HL-60 (cell line): ENCODE data around the gene SLC22A4.

Experiments
- DNase-seq, 2 experiments: peaks; one replicate each; pipeline ENCODE4 v3.0.0-alpha.2; 2010 to 2020; ENCODE audit warnings: low read depth in 1 of 2, low spot score in 1 of 2
- H3K27ac ChIP-seq: fragments of 250-450 bp; sonication (Bioruptor Pico); replicated peaks from 2 replicates; pipeline ENCODE4 v1.5.1; 2020; ENCODE audit warnings: mild to moderate bottlenecking, moderate library complexity
- H3K27me3 ChIP-seq: fragments of 250-450 bp; sonication (Bioruptor Pico); 2 replicates; pipeline ENCODE4 v1.5.1; 2021; ENCODE audit warnings: mild to moderate bottlenecking, moderate library complexity; ENCODE audit not compliant: insufficient read depth, poor library complexity, severe bottlenecking
- H3K4me3 ChIP-seq: replicated peaks from 2 replicates; pipeline ENCODE4 v1.5.1; 2011; ENCODE audit warnings: mild to moderate bottlenecking, control low read depth, low read length; ENCODE audit not compliant: insufficient read depth
- CTCF ChIP-seq: IDR thresholded peaks from one replicate; pipeline ENCODE4 v1.5.1; 2011; ENCODE audit warnings: low read length, control low read depth, inconsistent platforms; ENCODE audit not compliant: insufficient read depth
- GABPA ChIP-seq: IDR thresholded peaks from 2 replicates; pipeline ENCODE4 v1.6.1; 2012; ENCODE audit warnings: low read depth
- POLR2AphosphoS5 ChIP-seq: IDR thresholded peaks from 2 replicates; pipeline ENCODE4 v1.6.1; 2012; ENCODE audit warnings: low read depth
- REST ChIP-seq: IDR thresholded peaks from 2 replicates; pipeline ENCODE4 v1.6.1; 2012; ENCODE audit warnings: low read depth; ENCODE audit not compliant: insufficient replicate concordance
- SPI1 ChIP-seq: IDR thresholded peaks from 2 replicates; pipeline ENCODE4 v1.6.1; 2012; ENCODE audit warnings: low read depth, mild to moderate bottlenecking, borderline replicate concordance

SLC22A4 gene

GRCh38 chr5:132250547-132250946, 43.6 kb upstream of the SLC22A4 start:
- no peak for DNase-seq
- Histone ChIP-seq H3K27ac (no peak overlapping the region), H3K4me3 (no peak overlapping the region), H3K27me3 (no peaks in the 10 kb centered on the region)
- TF ChIP-seq SPI1 (no peak), GABPA (no peak), POLR2AphosphoS5 (no peak), REST (no peak), CTCF (no peak)

- no peak for DNase-seq
- H3K4me3 ChIP-seq: no peak overlapping the region
- TF ChIP-seq CTCF: no peak
- no peak for TF ChIP-seq POLR2AphosphoS5
- TF ChIP-seq SPI1: no peak
- no peaks in the 10 kb centered on the region for H3K27me3 ChIP-seq
- no peak overlapping the region for H3K27ac ChIP-seq
Observed at GRCh38 chr5:132251220-132251725, 42.9 kb upstream of the SLC22A4 start.

GRCh38 chr5:132253008-132253441, 41.2 kb upstream of the SLC22A4 start:
- DNase-seq: peak; percentile 23 to 67
- Histone ChIP-seq H3K27ac (peak overlapping the region; percentile 56), H3K27me3 (no peaks in the 10 kb centered on the region), H3K4me3 (no peak overlapping the region)
- TF ChIP-seq REST: no peak
- TF ChIP-seq CTCF: no peak
- no peak for TF ChIP-seq GABPA
- peak; percentile 41; the same call in 1 of the 2 replicates for TF ChIP-seq POLR2AphosphoS5
- peak; percentile 25; the same call in 1 of the 2 replicates for TF ChIP-seq SPI1
